Measurements from ENCODE around the gene AMFR. TPM values are rescaled to one million over a fixed set of nuclear protein-coding genes. Genes with fewer than 3 reads are reported as not detected.

The AMFR gene
- total and polyA plus RNA-seq, 2 of the 8 experiments (the other 6 are each of a cell fraction or from before 2014, with no cell fraction given), result 18.6 to 21.7 TPM

- peak overlapping the region; percentile 33 for H4K91ac ChIP-seq (replicated peaks; ENCODE audit: insufficient read length, low read length)
- 0 out of 2 replicates have a peak overlapping the region, but pooled peaks have one; percentile 61 for H2BK15ac ChIP-seq (ENCODE audit: low read length)
- H4K20me1 ChIP-seq (replicated peaks in 1 of 2; ENCODE audit: control insufficient read depth in 1 of 2, insufficient read depth in 2 of 2, low read length in 2 of 2), result peaks cover 0 to 4% of the 10 kb centered on the region in 2 experiments
- peak overlapping the region in 3 of 4 experiments; percentile 31 to 55 (median 42); a peak in 4 of 8 replicates for H3K4me3 ChIP-seq (ENCODE audit: extremely low read depth in 1 of 4, insufficient read depth in 2 of 4, low read depth in 3 of 4, low read length in 4 of 4)
- H3K27me3 ChIP-seq (replicated peaks in 1 of 4; ENCODE audit: control insufficient read depth in 3 of 4, extremely low read depth in 1 of 4, insufficient read depth in 3 of 4, low read length in 3 of 4), result peaks cover 0 to 5% (median 0%) of the 10 kb centered on the region in 4 experiments; a peak in 2 of 7 replicates
- no peak overlapping the region for H2BK12ac ChIP-seq (ENCODE audit: low read depth, low read length)
- H3K4me1 ChIP-seq (replicated peaks in 1 of 4; ENCODE audit: control insufficient read depth in 3 of 4, insufficient read depth in 4 of 4, low read length in 3 of 4), result peaks cover 0 to 4% (median 3%) of the 10 kb centered on the region in 4 experiments; a peak in 2 of 7 replicates
- H3K79me2 ChIP-seq (ENCODE audit: control insufficient read depth in 1 of 2, insufficient read depth in 2 of 2, low read length in 2 of 2), result no peaks in the 10 kb centered on the region
- H3K36me3 ChIP-seq (ENCODE audit: control insufficient read depth in 2 of 4, insufficient read depth in 4 of 4, low read length in 3 of 4), result no peaks in the 10 kb centered on the region
- no peak overlapping the region for H3K56ac ChIP-seq (replicated peaks; ENCODE audit: insufficient read length, low read depth, low read length)
- H2BK20ac ChIP-seq (ENCODE audit: low read length), result no peak overlapping the region
- peak overlapping the region; percentile 86; the same call in 1 of the 2 replicates for H3K18ac ChIP-seq (ENCODE audit: extremely low read depth, low read length)
- ChIA-PET POLR2A (ENCODE audit: partially characterized antibody) (interaction anchor here (0.6 to 2.5 kb wide), 4 partner anchors 11 to 43 kb away, joined by 3 to 6 read pairs (median 4); no protein-coding TSS in a partner anchor), CTCF (ENCODE audit: partially characterized antibody) (interaction anchor here (0.6 to 6.2 kb wide), 67 partner anchors 8 to 853 kb away, joined by 3 to 61 read pairs (median 4); partner anchors contain the start of gene GNAO1)
- no peak overlapping the region for H3K23ac ChIP-seq (ENCODE audit: insufficient read length)
- no peaks in the 10 kb centered on the region for H3K23me2 ChIP-seq (ENCODE audit: low read depth, low read length)
- peak overlapping the region; percentile 95 for H4K8ac ChIP-seq (ENCODE audit: extremely low read depth, insufficient read depth, low read length)
- no peak overlapping the region; the same call in 1 of the 2 replicates for H2AFZ ChIP-seq (ENCODE audit: low read length)
- H2BK120ac ChIP-seq (replicated peaks; ENCODE audit: low read depth, low read length), result peak overlapping the region; percentile 66
- DNase-seq (ENCODE audit: low read depth in 1 of 2, low spot score in 2 of 2), result peak; percentile 49 to 95
- no peaks in the 10 kb centered on the region for H3K9me3 ChIP-seq (ENCODE audit: insufficient read depth in 2 of 2, low read depth in 1 of 2, low read length in 1 of 2)
- H3K14ac ChIP-seq (ENCODE audit: insufficient read length), result no peak overlapping the region
- peak overlapping the region; percentile 22 for H4K5ac ChIP-seq (ENCODE audit: insufficient read length, low read depth, low read length)
- WGBS, 2 experiments (ENCODE audit: extremely low coverage in 1 of 2, insufficient coverage in 1 of 2, insufficient read length in 1 of 2, insufficient replicate concordance in 2 of 2, low coverage in 1 of 2, low lambda C conversion rate in 2 of 2, missing lambda C conversion rate in 1 of 2), result 26% methylated on average over 27 of the region's 28 CpGs; no CpG with 5 or more reads in 1 of the 2 experiments
- peak overlapping the region in 2 of 4 experiments; percentile 29 to 42; a peak in 1 of 7 replicates for H3K9ac ChIP-seq (replicated peaks in 1 of 4; ENCODE audit: extremely low read depth in 1 of 4, low read depth in 3 of 4, low read length in 3 of 4)
- H2AK5ac ChIP-seq (ENCODE audit: low read depth, low read length), result no peak overlapping the region
- H3K27ac ChIP-seq (ENCODE audit: low read depth, low read length), result no peak overlapping the region
- H3K79me1 ChIP-seq (ENCODE audit: low read depth, low read length), result no peaks in the 10 kb centered on the region
- H3K4ac ChIP-seq (replicated peaks; ENCODE audit: insufficient read length, low read depth, low read length), result no peak overlapping the region
- H2BK5ac ChIP-seq (ENCODE audit: low read depth, low read length), result no peak overlapping the region
- FAIRE-seq, result peak; percentile 71
- H3K4me2 ChIP-seq (ENCODE audit: insufficient read depth in 1 of 2, low read depth in 2 of 2, low read length in 2 of 2), result peak overlapping the region; percentile 1 to 75; a peak in 3 of 4 replicates
- no peak for TF ChIP-seq SUZ12 (IDR thresholded peaks at IDR 0.05; ENCODE audit: low read length)
- TF ChIP-seq SRF (IDR thresholded peaks at IDR 0.05; ENCODE audit: low read depth, low read length), result no peak
- TF ChIP-seq CREB1 (IDR thresholded peaks at IDR 0.05), result no peak
- no peak for TF ChIP-seq JUND (IDR thresholded peaks at IDR 0.05; ENCODE audit: low read length)
- TF ChIP-seq NANOG (IDR thresholded peaks at IDR 0.05; ENCODE audit: insufficient read depth, low read depth, low read length, poor library complexity, severe bottlenecking), result no peak
- peak; percentile 41 for TF ChIP-seq ASH2L (IDR thresholded peaks at IDR 0.05; ENCODE audit: low read length)
- peak in 1 of 2 experiments; percentile 47; a peak in 1 of 3 replicates for TF ChIP-seq POLR2A (IDR thresholded peaks at IDR 0.05; ENCODE audit: control extremely low read depth in 1 of 2, low read depth in 2 of 2, low read length in 2 of 2)
- peak; percentile 35; the same call in 1 of the 2 replicates for TF ChIP-seq TAF1 (IDR thresholded peaks at IDR 0.05; ENCODE audit: low read depth, low read length)
- no peak for TF ChIP-seq BCL11A (IDR thresholded peaks at IDR 0.05; ENCODE audit: low read depth in 2 of 2, low read length in 2 of 2)
- TF ChIP-seq CBX8 (IDR thresholded peaks at IDR 0.05; ENCODE audit: borderline replicate concordance, low read depth, low read length), result no peak
- TF ChIP-seq, protein P1, sequence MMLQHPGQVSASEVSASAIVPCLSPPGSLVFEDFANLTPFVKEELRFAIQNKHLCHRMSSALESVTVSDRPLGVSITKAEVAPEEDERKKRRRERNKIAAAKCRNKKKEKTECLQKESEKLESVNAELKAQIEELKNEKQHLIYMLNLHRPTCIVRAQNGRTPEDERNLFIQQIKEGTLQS (IDR thresholded peaks at IDR 0.05; ENCODE audit: insufficient read depth, low read depth, low read length), result no peak
Measured at GRCh38 chr16:56317998-56318826, 107.1 kb downstream of the AMFR start.
